GM21390 (cell line): ENCODE data around the gene DGKB.

Source experiments
- ATAC-seq: cut with Tn5 transposase; IDR thresholded peaks from one replicate; pipeline ENCODE4 v1.9.1; 2021; ENCODE audit not compliant: unreplicated experiment

The DGKB gene

GRCh38 chr7:14233868-14234369, 668.6 kb downstream of the DGKB start:
- no peak for ATAC-seq

DNA sequence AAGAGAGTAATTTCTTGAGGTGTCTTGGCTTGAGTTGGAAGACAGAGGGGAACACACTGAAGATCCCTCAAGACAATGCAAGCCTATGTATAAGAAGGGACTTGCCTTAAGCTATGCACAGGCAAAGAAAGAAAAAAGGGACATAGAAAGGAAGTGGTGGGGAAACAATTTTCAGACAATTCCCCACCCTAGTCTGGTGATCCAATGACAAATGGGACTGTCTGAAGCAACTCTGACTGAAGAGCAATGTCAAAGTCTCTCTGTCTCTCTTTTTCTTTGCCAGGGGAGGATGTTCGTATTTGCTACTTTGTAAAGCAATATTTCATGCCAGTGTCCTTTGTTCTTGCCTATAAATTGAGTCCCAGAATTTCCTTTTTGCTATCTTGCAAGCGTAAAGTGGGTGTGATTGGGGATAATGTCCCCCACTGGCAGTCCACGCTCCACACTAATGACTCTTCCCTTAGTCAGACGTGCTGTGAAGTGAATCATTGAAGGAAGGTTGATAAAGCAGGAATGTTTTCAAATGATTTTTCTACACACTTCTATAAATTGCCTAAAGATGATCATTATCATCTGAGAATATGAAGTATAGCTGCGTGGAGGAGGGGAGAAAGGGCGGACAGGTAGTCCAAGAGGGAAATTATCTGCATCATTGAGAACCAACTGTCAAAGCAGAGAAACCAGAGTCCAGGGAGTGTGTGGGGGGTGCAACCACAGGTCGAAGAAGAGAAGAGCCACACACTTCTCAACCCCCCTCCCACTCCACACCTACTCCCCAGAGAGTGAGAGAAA, 669.3 kb downstream of the DGKB start:
- ATAC-seq: no peak

- no peak for ATAC-seq
Observed at GRCh38 chr7:14229047-14229446, 673.5 kb downstream of the DGKB start.

- no peak for ATAC-seq
Observed at GRCh38 chr7:14228341-14228740, 674.2 kb downstream of the DGKB start.

DNA sequence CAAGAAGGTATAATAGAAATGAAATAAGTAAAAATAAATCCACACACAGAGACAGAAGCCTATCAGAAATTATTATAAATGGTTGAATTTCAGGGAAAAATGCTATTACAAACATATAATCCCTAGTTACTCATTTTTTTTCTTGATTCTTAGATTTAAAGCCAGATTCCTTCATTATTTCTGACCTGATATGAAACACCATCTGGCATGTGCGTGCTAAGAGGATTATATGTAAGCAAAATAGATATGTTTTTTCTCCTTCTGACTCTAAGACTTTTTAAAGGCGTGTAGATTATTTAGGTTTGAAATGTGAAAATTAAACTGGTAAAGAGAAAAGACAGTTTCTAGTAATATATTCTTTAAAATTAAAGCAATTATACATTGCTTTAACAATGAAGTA, 676.4 kb downstream of the DGKB start:
- no peak for ATAC-seq

DNA sequence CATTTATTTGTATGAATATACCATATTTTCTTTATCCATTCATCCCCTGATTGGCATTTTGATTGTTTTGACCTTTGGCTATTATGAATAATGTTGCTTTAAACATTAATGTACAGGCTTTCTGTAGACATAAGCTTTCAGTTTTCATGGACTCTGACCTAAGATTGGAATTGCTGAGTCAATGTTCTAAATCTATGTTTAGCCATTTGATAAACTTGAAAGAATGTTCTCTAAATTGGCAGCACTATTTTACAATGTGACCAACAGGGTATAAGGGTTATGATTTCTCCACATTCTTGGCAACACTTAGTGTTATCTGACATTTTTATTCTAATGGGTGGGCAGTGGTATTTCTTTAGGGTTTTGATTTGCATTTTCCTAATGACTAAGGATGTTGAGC, 683.4 kb downstream of the DGKB start:
- no peak for ATAC-seq

DNA sequence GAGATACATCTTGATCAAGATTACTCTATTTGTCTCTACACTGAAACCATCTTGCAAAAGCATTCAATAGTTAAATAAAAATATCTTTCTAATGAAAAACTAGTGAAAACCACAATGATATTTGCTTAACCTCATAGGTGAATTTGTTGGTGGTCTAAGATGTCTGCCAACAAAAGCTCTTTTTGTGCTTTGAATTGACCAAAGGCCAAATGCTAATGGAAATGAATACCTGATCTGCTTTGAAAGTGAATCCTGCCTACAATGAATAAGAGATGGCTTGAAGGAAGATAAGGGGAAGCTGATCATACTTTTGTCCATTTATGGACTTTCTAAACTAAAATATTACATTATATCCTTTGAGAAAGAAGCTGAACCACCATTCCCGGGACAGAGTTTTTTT, 684.2 kb downstream of the DGKB start:
- ATAC-seq: no peak

GRCh38 chr7:14209896-14210484, 692.6 kb downstream of the DGKB start:
- no peak for ATAC-seq

- ATAC-seq: no peak
Observed at GRCh38 chr7:14207711-14208110, 694.8 kb downstream of the DGKB start.

GRCh38 chr7:14207138-14207537, 695.4 kb downstream of the DGKB start:
- ATAC-seq: no peak

GRCh38 chr7:14206121-14206520, 696.4 kb downstream of the DGKB start:
- no peak for ATAC-seq

DNA sequence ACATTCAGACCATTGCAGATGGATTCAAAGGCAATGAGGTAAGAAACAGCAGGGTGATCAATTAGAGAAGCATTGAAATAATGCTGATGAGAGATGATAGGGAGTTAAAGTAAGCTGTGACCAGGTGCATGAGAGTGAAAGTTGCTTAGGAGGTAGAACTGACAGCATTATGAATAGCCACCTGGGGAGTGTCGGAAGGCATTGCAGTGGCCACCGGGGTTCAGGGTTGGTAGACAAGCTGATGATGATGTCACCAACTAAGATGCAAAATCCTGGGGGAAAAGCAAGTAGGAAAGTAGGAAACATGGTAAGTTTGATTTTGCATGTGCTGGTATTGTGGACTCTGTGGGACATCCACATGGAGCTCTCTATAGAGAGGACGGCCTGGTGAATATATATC, 701.2 kb downstream of the DGKB start:
- no peak for ATAC-seq

- ATAC-seq: no peak
Observed at GRCh38 chr7:14199336-14199735, 703.2 kb downstream of the DGKB start.

- ATAC-seq: no peak
Observed at GRCh38 chr7:14197280-14197679, 705.3 kb downstream of the DGKB start.

DNA sequence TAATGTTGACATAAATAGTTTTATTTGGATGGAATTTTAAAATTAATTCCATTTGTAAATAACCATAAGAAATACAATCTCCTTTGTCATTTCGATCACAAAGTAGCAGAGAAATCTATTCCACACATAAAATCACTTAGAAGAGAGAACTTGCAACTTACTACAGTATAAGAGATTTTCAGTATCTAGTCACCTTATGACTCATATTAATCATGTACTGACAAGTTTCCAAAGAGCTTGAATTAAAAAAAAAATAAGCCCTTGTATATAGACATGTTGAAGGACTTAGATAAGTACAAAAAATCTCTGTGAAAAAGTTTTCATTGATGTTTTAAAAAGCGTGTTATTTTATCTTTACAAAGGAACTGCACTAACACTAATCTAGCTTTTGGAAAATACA, 706.0 kb downstream of the DGKB start:
- no peak for ATAC-seq

- no peak for ATAC-seq
Observed at GRCh38 chr7:14195871-14196270, 706.7 kb downstream of the DGKB start.

DNA sequence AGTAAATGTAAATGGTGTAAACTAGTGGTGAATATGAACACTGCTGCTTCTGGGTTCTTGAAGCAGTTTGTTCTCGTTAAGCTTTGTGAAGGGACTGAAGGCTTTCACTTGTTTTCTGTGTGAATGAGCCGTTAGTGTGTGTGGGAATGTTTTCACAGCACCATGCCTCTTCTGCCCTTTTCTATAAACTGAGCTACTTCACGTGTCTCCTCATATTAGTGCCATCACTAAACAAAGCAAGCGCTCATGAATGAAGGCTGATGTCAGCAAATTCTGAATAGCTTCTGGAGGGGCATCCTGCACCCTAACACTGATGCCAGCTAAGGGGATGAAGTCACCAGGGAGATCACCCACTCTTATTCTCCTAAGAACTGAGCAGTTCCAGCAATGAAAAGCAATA, 707.5 kb downstream of the DGKB start:
- no peak for ATAC-seq

DNA sequence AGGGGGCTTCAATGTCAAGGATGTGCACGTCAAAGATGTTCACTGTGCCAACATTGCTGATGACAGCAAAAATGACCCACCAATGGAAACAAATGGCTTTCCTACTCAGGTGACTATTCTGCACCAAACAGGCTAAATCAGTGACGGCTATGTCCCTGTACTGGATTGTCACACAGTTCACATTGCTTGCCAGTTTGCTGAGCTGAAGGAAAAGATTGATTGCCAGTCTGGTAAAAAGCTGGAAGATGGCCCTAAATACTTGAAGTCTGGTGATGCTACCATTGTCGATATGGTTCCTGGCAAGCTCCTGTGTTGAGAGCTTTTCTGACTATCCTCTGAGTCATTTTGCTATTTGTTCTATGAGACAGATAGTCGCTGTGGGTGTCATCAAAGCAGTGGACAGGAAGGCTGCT, 710.9 kb downstream of the DGKB start:
- no peak for ATAC-seq

GRCh38 chr7:14184292-14184864, 718.2 kb downstream of the DGKB start:
- no peak for ATAC-seq

- ATAC-seq: no peak
Observed at GRCh38 chr7:14179781-14180180, 722.8 kb downstream of the DGKB start.

GRCh38 chr7:14177876-14178275, 724.7 kb downstream of the DGKB start:
- ATAC-seq: no peak

GRCh38 chr7:14170872-14171271, 731.7 kb downstream of the DGKB start:
- no peak for ATAC-seq
